HepG2 (cell line): ENCODE measurements around the gene EIF3B. TPM values are rescaled to one million over a fixed set of nuclear protein-coding genes. Genes with fewer than 3 reads are reported as not detected.

Source experiments
- NAIF1 ChIP-seq: sonication (generic); formaldehyde crosslinking; IDR thresholded peaks from 2 replicates; pipeline ENCODE4 v1.5.0; 2020; ENCODE audit warnings: mild to moderate bottlenecking, missing genetic modification reagents, borderline replicate concordance
- NONO ChIP-seq, 2 experiments: fragments of 450-650 bp in 1 of 2; sonication (generic) in 1 of 2; formaldehyde crosslinking in 1 of 2; IDR thresholded peaks in 1 of 2; conservative IDR thresholded peaks in 1 of 2; 2 replicates each; pipeline versions ENCODE4 v1.6.1 to v1.8.0; 2017 to 2022; ENCODE audit warnings: mild to moderate bottlenecking in 1 of 2, missing genetic modification reagents in 1 of 2, moderate library complexity in 1 of 2
- PHB2 ChIP-seq: fragments of 450-650 bp; IDR thresholded peaks from 2 replicates; pipeline ENCODE4 v1.6.1; 2018; ENCODE audit not compliant: partially characterized antibody
- REXO4 ChIP-seq: sonication (generic); formaldehyde crosslinking; IDR thresholded peaks from 2 replicates; pipeline ENCODE4 v1.8.0; 2022; ENCODE audit warnings: missing genetic modification reagents, mild to moderate bottlenecking, borderline replicate concordance
- SIX4 ChIP-seq: sonication (generic); formaldehyde crosslinking; IDR thresholded peaks from 2 replicates; pipeline ENCODE4 v1.4.0; 2020; ENCODE audit warnings: missing genetic modification reagents
- TAF15 ChIP-seq: fragments of 200-400 bp; formaldehyde crosslinking; IDR thresholded peaks from one replicate; pipeline ENCODE4 v1.6.1; 2018; ENCODE audit warnings: mild to moderate bottlenecking, low read depth, low read length; ENCODE audit not compliant: poor library complexity, severe bottlenecking
- TSC22D2 ChIP-seq: sonication (generic); formaldehyde crosslinking; IDR thresholded peaks from 2 replicates; pipeline ENCODE4 v1.5.1; 2020; ENCODE audit warnings: missing genetic modification reagents, mild to moderate bottlenecking, borderline replicate concordance
- ZKSCAN5 ChIP-seq: sonication (generic); formaldehyde crosslinking; IDR thresholded peaks from 2 replicates; pipeline ENCODE4 v1.5.1; 2020; ENCODE audit warnings: mild to moderate bottlenecking, missing genetic modification reagents
- ZNF207 ChIP-seq: fragments of 450-650 bp; IDR thresholded peaks from 2 replicates; pipeline ENCODE4 v1.6.1; 2016; ENCODE audit warnings: antibody characterized with exemption, borderline replicate concordance
- ZNF674 ChIP-seq: sonication (generic); formaldehyde crosslinking; IDR thresholded peaks from 2 replicates; pipeline ENCODE4 v1.5.0; 2020; ENCODE audit warnings: low read depth, mild to moderate bottlenecking, missing genetic modification reagents
- ZNF850 ChIP-seq: sonication (generic); formaldehyde crosslinking; conservative IDR thresholded peaks from 2 replicates; pipeline ENCODE4 v1.9.0; 2021; ENCODE audit warnings: mild to moderate bottlenecking, missing genetic modification reagents
- ZNF878 ChIP-seq: sonication (generic); formaldehyde crosslinking; IDR thresholded peaks from 2 replicates; pipeline ENCODE4 v1.8.1; 2023; ENCODE audit warnings: mild to moderate bottlenecking, missing genetic modification reagents, moderate library complexity
- ZSCAN12 ChIP-seq: sonication (generic); formaldehyde crosslinking; IDR thresholded peaks from 2 replicates; pipeline ENCODE4 v1.9.0; 2021; ENCODE audit warnings: mild to moderate bottlenecking, missing genetic modification reagents
- polyA plus RNA-seq, 8 experiments: library from polyadenylated mRNA; depleted of rRNA in 3 of 8; stranded (reverse) in 7 of 8; unstranded in 1 of 8; fragments of >200 nt; fragmentation: Illumina TruSeq in 4 of 8; extraction: Trizol in 4 of 8; gene quantifications; 2 replicates each; pipeline versions ENCODE4 v1.2.1 to v1.2.3, GENCODE V29; 2011 to 2016; ENCODE audit warnings: low read depth in 4 of 8, missing spikeins in 1 of 8, mixed read lengths in 1 of 8; ENCODE audit not compliant: insufficient read depth in 1 of 8
- total RNA-seq, 5 experiments: library from RNA; depleted of rRNA; stranded (reverse); fragments of >200 nt; fragmentation: Illumina TruSeq; extraction: Trizol; gene quantifications; 2 replicates each; pipeline ENCODE4 v1.2.3, GENCODE V29; 2016; ENCODE audit warnings: low read depth in 1 of 5
- TF ChIP-seq, protein P1 (sequence below): sonication (generic); formaldehyde crosslinking; IDR thresholded peaks from 2 replicates; pipeline ENCODE4 v1.4.0; 2020; ENCODE audit warnings: missing genetic modification reagents, mild to moderate bottlenecking, borderline replicate concordance
- TF ChIP-seq, protein P2 (sequence below): IDR thresholded peaks from 2 replicates; pipeline ENCODE4 v1.6.1; 2012; ENCODE audit warnings: low read depth, low read length, improper control_type of control experiment
- TF ChIP-seq, protein P3 (sequence below): sonication (generic); formaldehyde crosslinking; IDR thresholded peaks from 2 replicates; pipeline ENCODE4 v1.8.0; 2023; ENCODE audit warnings: mild to moderate bottlenecking, missing genetic modification reagents
- TF ChIP-seq, protein P4 (sequence below): sonication (generic); formaldehyde crosslinking; IDR thresholded peaks from 2 replicates; pipeline ENCODE4 v1.8.1; 2022; ENCODE audit warnings: low read depth, mild to moderate bottlenecking, missing genetic modification reagents
- TF ChIP-seq, protein P5 (sequence below): sonication (generic); formaldehyde crosslinking; conservative IDR thresholded peaks from 2 replicates; pipeline ENCODE4 v1.8.0; 2022; ENCODE audit warnings: mild to moderate bottlenecking, moderate library complexity, missing genetic modification reagents

Gene EIF3B
- total and polyA plus RNA-seq, 2 of the 13 experiments (the other 11 are each of a cell fraction or from before 2014, with no cell fraction given): 92.2 to 241 TPM

DNA sequence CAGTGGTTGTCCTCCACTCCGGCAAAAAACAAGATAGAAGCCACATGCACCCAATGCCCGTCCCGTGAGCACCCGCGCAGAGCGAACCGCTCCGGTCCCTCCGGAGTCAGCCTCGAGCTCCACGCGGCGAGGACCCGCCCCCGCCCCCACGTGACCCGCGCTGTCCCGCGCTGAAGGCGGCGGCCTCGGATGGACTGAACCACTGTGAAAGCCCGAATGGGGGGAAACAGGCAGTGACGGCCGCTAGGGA, 766 bp upstream of the EIF3B start (continued):
- TF ChIP-seq, protein P1, sequence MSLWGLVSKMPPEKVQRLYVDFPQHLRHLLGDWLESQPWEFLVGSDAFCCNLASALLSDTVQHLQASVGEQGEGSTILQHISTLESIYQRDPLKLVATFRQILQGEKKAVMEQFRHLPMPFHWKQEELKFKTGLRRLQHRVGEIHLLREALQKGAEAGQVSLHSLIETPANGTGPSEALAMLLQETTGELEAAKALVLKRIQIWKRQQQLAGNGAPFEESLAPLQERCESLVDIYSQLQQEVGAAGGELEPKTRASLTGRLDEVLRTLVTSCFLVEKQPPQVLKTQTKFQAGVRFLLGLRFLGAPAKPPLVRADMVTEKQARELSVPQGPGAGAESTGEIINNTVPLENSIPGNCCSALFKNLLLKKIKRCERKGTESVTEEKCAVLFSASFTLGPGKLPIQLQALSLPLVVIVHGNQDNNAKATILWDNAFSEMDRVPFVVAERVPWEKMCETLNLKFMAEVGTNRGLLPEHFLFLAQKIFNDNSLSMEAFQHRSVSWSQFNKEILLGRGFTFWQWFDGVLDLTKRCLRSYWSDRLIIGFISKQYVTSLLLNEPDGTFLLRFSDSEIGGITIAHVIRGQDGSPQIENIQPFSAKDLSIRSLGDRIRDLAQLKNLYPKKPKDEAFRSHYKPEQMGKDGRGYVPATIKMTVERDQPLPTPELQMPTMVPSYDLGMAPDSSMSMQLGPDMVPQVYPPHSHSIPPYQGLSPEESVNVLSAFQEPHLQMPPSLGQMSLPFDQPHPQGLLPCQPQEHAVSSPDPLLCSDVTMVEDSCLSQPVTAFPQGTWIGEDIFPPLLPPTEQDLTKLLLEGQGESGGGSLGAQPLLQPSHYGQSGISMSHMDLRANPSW (CRISPR knock-in tag): no peak; the same call in 1 of the 2 replicates
- TF ChIP-seq SIX4 (CRISPR knock-in tag) (no peak), ZKSCAN5 (CRISPR knock-in tag) (0 out of 2 replicates have a peak, but pooled peaks have one; percentile 31), TAF15 (no peak), TSC22D2 (CRISPR knock-in tag) (peak; percentile 84), ZSCAN12 (CRISPR knock-in tag) (peak; percentile 74), ZNF878 (CRISPR knock-in tag) (0 out of 2 replicates have a peak, but pooled peaks have one; percentile 76), ZNF207 (no peak), REXO4 (CRISPR knock-in tag) (peak; percentile 80; the same call in 1 of the 2 replicates), PHB2 (no peak), NAIF1 (CRISPR knock-in tag) (no peak), NONO (IDR thresholded peaks at IDR 0.05) (no peak), NONO (CRISPR knock-in tag; conservative IDR thresholded peaks at IDR 0.05) (0 out of 2 replicates have a peak, but pooled peaks have one; percentile 19), ZNF674 (CRISPR knock-in tag) (no peak), ZNF850 (no peak)
- TF ChIP-seq, protein P2, sequence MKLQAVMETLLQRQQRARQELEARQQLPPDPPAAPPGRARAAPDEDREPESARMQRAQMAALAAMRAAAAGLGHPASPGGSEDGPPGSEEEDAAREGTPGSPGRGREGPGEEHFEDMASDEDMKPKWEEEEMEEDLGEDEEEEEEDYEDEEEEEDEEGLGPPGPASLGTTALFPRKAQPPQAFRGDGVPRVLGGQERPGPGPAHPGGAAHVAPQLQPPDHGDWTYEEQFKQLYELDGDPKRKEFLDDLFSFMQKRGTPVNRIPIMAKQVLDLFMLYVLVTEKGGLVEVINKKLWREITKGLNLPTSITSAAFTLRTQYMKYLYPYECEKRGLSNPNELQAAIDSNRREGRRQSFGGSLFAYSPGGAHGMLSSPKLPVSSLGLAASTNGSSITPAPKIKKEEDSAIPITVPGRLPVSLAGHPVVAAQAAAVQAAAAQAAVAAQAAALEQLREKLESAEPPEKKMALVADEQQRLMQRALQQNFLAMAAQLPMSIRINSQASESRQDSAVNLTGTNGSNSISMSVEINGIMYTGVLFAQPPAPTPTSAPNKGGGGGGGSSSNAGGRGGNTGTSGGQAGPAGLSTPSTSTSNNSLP: no peak
- TF ChIP-seq, protein P3, sequence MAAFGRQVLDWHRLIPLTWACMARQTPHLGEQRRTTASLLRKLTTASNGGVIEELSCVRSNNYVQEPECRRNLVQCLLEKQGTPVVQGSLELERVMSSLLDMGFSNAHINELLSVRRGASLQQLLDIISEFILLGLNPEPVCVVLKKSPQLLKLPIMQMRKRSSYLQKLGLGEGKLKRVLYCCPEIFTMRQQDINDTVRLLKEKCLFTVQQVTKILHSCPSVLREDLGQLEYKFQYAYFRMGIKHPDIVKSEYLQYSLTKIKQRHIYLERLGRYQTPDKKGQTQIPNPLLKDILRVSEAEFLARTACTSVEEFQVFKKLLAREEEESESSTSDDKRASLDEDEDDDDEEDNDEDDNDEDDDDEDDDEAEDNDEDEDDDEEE: no peak
- TF ChIP-seq, protein P4, sequence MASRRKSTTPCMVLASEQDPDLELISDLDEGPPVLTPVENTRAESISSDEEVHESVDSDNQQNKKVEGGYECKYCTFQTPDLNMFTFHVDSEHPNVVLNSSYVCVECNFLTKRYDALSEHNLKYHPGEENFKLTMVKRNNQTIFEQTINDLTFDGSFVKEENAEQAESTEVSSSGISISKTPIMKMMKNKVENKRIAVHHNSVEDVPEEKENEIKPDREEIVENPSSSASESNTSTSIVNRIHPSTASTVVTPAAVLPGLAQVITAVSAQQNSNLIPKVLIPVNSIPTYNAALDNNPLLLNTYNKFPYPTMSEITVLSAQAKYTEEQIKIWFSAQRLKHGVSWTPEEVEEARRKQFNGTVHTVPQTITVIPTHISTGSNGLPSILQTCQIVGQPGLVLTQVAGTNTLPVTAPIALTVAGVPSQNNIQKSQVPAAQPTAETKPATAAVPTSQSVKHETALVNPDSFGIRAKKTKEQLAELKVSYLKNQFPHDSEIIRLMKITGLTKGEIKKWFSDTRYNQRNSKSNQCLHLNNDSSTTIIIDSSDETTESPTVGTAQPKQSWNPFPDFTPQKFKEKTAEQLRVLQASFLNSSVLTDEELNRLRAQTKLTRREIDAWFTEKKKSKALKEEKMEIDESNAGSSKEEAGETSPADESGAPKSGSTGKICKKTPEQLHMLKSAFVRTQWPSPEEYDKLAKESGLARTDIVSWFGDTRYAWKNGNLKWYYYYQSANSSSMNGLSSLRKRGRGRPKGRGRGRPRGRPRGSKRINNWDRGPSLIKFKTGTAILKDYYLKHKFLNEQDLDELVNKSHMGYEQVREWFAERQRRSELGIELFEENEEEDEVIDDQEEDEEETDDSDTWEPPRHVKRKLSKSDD: peak; percentile 65; the same call in 1 of the 2 replicates
- TF ChIP-seq, protein P5, sequence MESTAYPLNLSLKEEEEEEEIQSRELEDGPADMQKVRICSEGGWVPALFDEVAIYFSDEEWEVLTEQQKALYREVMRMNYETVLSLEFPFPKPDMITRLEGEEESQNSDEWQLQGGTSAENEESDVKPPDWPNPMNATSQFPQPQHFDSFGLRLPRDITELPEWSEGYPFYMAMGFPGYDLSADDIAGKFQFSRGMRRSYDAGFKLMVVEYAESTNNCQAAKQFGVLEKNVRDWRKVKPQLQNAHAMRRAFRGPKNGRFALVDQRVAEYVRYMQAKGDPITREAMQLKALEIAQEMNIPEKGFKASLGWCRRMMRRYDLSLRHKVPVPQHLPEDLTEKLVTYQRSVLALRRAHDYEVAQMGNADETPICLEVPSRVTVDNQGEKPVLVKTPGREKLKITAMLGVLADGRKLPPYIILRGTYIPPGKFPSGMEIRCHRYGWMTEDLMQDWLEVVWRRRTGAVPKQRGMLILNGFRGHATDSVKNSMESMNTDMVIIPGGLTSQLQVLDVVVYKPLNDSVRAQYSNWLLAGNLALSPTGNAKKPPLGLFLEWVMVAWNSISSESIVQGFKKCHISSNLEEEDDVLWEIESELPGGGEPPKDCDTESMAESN (CRISPR knock-in tag): peak; percentile 80
